GM23338 (cell line): Measurements from ENCODE around the gene PACSIN1. TPM values are rescaled to one million over a fixed set of nuclear protein-coding genes. Genes with fewer than 3 reads are reported as not detected.

ENCODE experiments used
- ATAC-seq: fragments of 200-7000 bp; cut with Tn5 transposase; 3 replicates; pipeline ENCODE4 v1.9.1; 2020
- DNase-seq: peaks from one replicate; pipeline ENCODE4 v3.0.0-alpha.2; 2015; ENCODE audit warnings: low spot score
- H2AFZ ChIP-seq: fragments of 200-600 bp; sonication (generic); 2 replicates; pipeline ENCODE4 v1.8.0; 2016; ENCODE audit warnings: antibody characterized with exemption, mild to moderate bottlenecking, moderate library complexity
- H3F3A ChIP-seq: fragments of 200-600 bp; sonication (generic); replicated peaks from 2 replicates; pipeline ENCODE4 v1.8.0; 2017; ENCODE audit warnings: antibody characterized with exemption, mixed run types, low read depth
- H3K27ac ChIP-seq: fragments of 200-600 bp; sonication (generic); 2 replicates; pipeline ENCODE4 v1.6.1; 2016; ENCODE audit warnings: low read depth
- H3K27me3 ChIP-seq: fragments of 200-600 bp; sonication (generic); 2 replicates; pipeline ENCODE4 v1.8.0; 2016; ENCODE audit warnings: mild to moderate bottlenecking, mixed run types, moderate library complexity; ENCODE audit not compliant: insufficient read depth
- H3K36me3 ChIP-seq: fragments of 200-600 bp; sonication (generic); 2 replicates; pipeline ENCODE4 v1.8.0; 2016; ENCODE audit warnings: mild to moderate bottlenecking; ENCODE audit not compliant: insufficient read depth
- H3K4me1 ChIP-seq: fragments of 200-600 bp; sonication (generic); 2 replicates; pipeline ENCODE4 v1.8.0; 2016; ENCODE audit warnings: mild to moderate bottlenecking, moderate library complexity; ENCODE audit not compliant: insufficient read depth
- H3K4me2 ChIP-seq: fragments of 200-600 bp; sonication (generic); 2 replicates; pipeline ENCODE4 v1.7.1; 2017; ENCODE audit warnings: mixed run types
- H3K4me3 ChIP-seq: fragments of 200-600 bp; sonication (generic); 2 replicates; pipeline ENCODE4 v1.6.1; 2016; ENCODE audit warnings: mixed run types
- H3K79me2 ChIP-seq: fragments of 200-600 bp; sonication (generic); replicated peaks from 2 replicates; pipeline ENCODE4 v1.8.0; 2017; ENCODE audit warnings: mild to moderate bottlenecking; ENCODE audit not compliant: insufficient read depth
- H3K9me2 ChIP-seq: fragments of 200-600 bp; sonication (generic); 2 replicates; pipeline ENCODE4 v1.8.0; 2017; ENCODE audit not compliant: insufficient read depth
- H4K20me1 ChIP-seq: fragments of 200-600 bp; sonication (generic); replicated peaks from 2 replicates; pipeline ENCODE4 v1.8.0; 2017; ENCODE audit warnings: mild to moderate bottlenecking; ENCODE audit not compliant: insufficient read depth
- H3K27ac Mint-ChIP-seq: 2 replicates; pipeline ENCODE4 v1.8.0; 2020; ENCODE audit warnings: inconsistent platforms, mild to moderate bottlenecking, moderate library complexity, mixed read lengths
- H3K27me3 Mint-ChIP-seq: 3 replicates; pipeline ENCODE4 v1.8.0; 2022; ENCODE audit warnings: low read depth, mild to moderate bottlenecking, moderate library complexity, mixed read lengths, inconsistent platforms; ENCODE audit not compliant: insufficient read depth, poor library complexity
- H3K36me3 Mint-ChIP-seq: 3 replicates; pipeline ENCODE4 v1.8.0; 2021; ENCODE audit warnings: low read depth, mild to moderate bottlenecking, inconsistent platforms, moderate library complexity, mixed read lengths
- H3K4me1 Mint-ChIP-seq: 3 replicates; pipeline ENCODE4 v1.8.0; 2020; ENCODE audit warnings: mild to moderate bottlenecking, inconsistent platforms, mixed read lengths
- H3K4me3 Mint-ChIP-seq: 3 replicates; pipeline ENCODE4 v1.8.0; 2021; ENCODE audit warnings: moderate library complexity, mild to moderate bottlenecking, inconsistent platforms, mixed read lengths
- H3K9me3 Mint-ChIP-seq: 3 replicates; pipeline ENCODE4 v1.8.0; 2020; ENCODE audit warnings: moderate library complexity, mild to moderate bottlenecking, inconsistent platforms, mixed read lengths
- CTCF ChIP-seq, 2 experiments: fragments of 200-600 bp in 1 of 2; sonication (generic) in 1 of 2; conservative IDR thresholded peaks; 2 replicates each; pipeline versions ENCODE4 v1.5.1 to v1.6.1; 2016 to 2017; ENCODE audit warnings: antibody characterized with exemption in 2 of 2, low read depth in 2 of 2, mild to moderate bottlenecking in 2 of 2, moderate library complexity in 1 of 2
- ETS1 ChIP-seq: IDR thresholded peaks from 2 replicates; pipeline ENCODE4 v1.6.1; 2016; ENCODE audit warnings: antibody characterized with exemption
- EZH2 ChIP-seq: fragments of 200-600 bp; sonication (generic); IDR thresholded peaks from one replicate; pipeline ENCODE4 v1.8.0; 2017; ENCODE audit warnings: antibody characterized with exemption, mild to moderate bottlenecking, low read depth; ENCODE audit not compliant: unreplicated experiment
- NANOG ChIP-seq: IDR thresholded peaks from 2 replicates; pipeline ENCODE4 v1.6.1; 2016; ENCODE audit warnings: antibody characterized with exemption, borderline replicate concordance
- POLR2AphosphoS5 ChIP-seq: IDR thresholded peaks from 2 replicates; pipeline ENCODE4 v1.6.1; 2016; ENCODE audit warnings: antibody characterized with exemption, low read depth
- REST ChIP-seq: IDR thresholded peaks from one replicate; pipeline ENCODE4 v1.6.1; 2018; ENCODE audit warnings: antibody characterized with exemption; ENCODE audit not compliant: unreplicated experiment
- ZNF114 ChIP-seq: fragments of 250-450 bp; sonication (Bioruptor Pico); IDR thresholded peaks from 2 replicates; pipeline ENCODE4 v1.5.0; 2020; ENCODE audit warnings: mild to moderate bottlenecking, moderate library complexity
- polyA plus RNA-seq: library from polyadenylated mRNA; unstranded; fragments of >200 nt; fragmentation: Nextera tagmentation; extraction: Ambion mirVana; gene quantifications from 2 replicates; pipeline ENCODE4 v1.2.1, GENCODE V29; 2016
- total RNA-seq: library from RNA; depleted of rRNA; stranded (reverse); fragments of >200 nt; shearing (Covaris generic); gene quantifications from 2 replicates; pipeline ENCODE4 v1.2.3, GENCODE V29; 2014

Gene PACSIN1
- total and polyA plus RNA-seq, 2 experiments from 2014 or later: 5.2 to 8.7 TPM

DNA sequence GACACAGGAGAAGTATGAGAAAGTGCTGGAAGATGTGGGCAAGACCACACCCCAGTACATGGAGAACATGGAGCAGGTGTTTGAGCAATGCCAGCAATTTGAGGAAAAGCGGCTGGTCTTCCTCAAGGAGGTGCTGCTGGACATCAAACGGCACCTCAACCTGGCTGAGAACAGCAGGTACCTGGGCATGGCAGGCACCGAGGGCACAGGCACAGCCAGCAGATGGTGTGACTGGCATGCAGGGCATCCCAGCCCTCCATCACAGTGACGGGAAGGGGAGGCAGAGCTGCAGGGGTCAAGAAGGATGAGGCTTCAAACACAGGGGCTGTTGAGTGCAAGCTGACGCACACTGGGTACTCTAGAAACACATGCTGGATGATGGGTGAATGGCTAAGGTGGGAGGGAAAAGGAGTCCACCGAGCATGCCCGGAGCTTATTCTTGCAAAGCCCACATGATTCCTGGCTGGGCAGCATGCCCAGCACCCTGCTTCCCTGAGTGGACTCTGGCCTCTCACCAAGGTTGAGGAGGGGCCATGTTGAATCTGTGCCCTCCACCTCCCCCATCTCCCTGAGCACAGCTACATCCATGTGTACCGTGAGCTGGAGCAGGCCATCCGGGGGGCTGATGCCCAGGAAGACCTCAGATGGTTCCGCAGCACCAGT lies 63.9 kb downstream of the PACSIN1 start:
- Histone ChIP-seq H3K27ac (no peak overlapping the region), H3K79me2 (no peaks in the 10 kb centered on the region), H3K27me3 (no peaks in the 10 kb centered on the region), H4K20me1 (no peaks in the 10 kb centered on the region), H3F3A (no peaks in the 10 kb centered on the region), H3K4me3 (no peak overlapping the region), H3K4me2 (no peak overlapping the region), H3K9me2 (no peaks in the 10 kb centered on the region), H2AFZ (no peak overlapping the region), H3K4me1 (peaks cover 15% of the 10 kb centered on the region), H3K36me3 (no peaks in the 10 kb centered on the region)
- Mint-ChIP-seq H3K9me3 (no peaks in the 10 kb centered on the region; the same call in 2 of the 3 replicates), H3K27ac (no peak overlapping the region), H3K4me3 (no peak overlapping the region), H3K27me3 (peaks cover 17% of the 10 kb centered on the region), H3K4me1 (peaks cover 20% of the 10 kb centered on the region), H3K36me3 (peaks cover under 1% of the 10 kb centered on the region; the same call in 2 of the 3 replicates)
- ATAC-seq: no peak
- DNase-seq: no peak
- TF ChIP-seq ETS1 (no peak), CTCF (conservative IDR thresholded peaks at IDR 0.05; ENCODE audit: low read depth in 2 of 2) (peak in 1 of 2 experiments; percentile 42; a peak in 1 of 4 replicates)

DNA sequence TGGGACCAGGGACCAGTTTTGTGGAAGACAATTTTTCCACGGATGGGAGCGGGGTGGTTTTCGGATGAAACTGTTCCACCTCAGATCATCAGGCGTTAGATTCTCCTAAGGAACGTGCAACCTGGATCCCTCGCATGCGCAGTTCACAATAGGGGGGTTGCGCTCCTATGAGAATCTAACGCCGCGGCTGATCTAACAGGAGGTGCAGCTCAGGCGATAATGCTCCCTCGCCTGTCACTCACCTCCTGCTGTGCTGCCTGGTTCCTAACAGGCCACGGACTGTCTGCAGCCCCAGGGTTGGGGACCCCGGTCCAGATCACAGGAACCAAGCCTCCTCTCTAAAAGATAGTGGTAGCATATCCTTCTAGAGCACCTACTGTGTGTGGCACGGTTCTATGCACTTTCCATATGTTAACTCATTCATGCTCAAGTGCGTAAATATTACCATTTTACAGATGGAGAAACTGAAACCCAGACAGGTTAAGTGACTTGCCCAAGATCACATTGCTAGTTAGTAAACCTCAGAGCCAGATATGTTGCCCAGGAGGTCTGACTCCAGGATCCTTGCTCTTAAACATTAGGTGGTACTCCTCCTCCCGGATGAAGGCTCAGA lies 65.0 kb downstream of the PACSIN1 start:
- Histone ChIP-seq H3K4me3 (peak overlapping the region; percentile 33; the same call in 1 of the 2 replicates), H4K20me1 (no peaks in the 10 kb centered on the region), H3F3A (no peaks in the 10 kb centered on the region), H2AFZ (no peak overlapping the region), H3K27me3 (no peaks in the 10 kb centered on the region), H3K36me3 (no peaks in the 10 kb centered on the region), H3K9me2 (no peaks in the 10 kb centered on the region), H3K79me2 (no peaks in the 10 kb centered on the region), H3K4me1 (peaks cover 15% of the 10 kb centered on the region), H3K27ac (no peak overlapping the region), H3K4me2 (peak overlapping the region; percentile 55)
- Mint-ChIP-seq H3K27ac (no peak overlapping the region), H3K36me3 (peaks cover 2% of the 10 kb centered on the region; the same call in 2 of the 3 replicates), H3K4me1 (peaks cover 18% of the 10 kb centered on the region), H3K9me3 (no peaks in the 10 kb centered on the region; the same call in 2 of the 3 replicates), H3K27me3 (peaks cover 17% of the 10 kb centered on the region), H3K4me3 (peak overlapping the region; percentile 38; the same call in 1 of the 3 replicates)
- DNase-seq (no peak), ATAC-seq (no peak)
- no peak for TF ChIP-seq NANOG
- no peak for TF ChIP-seq POLR2AphosphoS5
- TF ChIP-seq EZH2: no peak
- no peak for TF ChIP-seq ZNF114 (CRISPR knock-in tag)
- no peak for TF ChIP-seq REST
